CD4-positive, alpha-beta T cell treated with Interferon gamma for 1 hour (primary cell): ENCODE measurements around the gene MAGEA2B.
"Not testable (repeated sequence)": the region's sequence is repeated elsewhere in the genome, so short reads cannot be mapped to it uniquely, and the experiment has no call there.

Source experiments
- DNase-seq: peaks from one replicate; pipeline ENCODE4 v3.0.0-alpha.2; 2020

The MAGEA2B gene, protein sequence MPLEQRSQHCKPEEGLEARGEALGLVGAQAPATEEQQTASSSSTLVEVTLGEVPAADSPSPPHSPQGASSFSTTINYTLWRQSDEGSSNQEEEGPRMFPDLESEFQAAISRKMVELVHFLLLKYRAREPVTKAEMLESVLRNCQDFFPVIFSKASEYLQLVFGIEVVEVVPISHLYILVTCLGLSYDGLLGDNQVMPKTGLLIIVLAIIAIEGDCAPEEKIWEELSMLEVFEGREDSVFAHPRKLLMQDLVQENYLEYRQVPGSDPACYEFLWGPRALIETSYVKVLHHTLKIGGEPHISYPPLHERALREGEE

DNA sequence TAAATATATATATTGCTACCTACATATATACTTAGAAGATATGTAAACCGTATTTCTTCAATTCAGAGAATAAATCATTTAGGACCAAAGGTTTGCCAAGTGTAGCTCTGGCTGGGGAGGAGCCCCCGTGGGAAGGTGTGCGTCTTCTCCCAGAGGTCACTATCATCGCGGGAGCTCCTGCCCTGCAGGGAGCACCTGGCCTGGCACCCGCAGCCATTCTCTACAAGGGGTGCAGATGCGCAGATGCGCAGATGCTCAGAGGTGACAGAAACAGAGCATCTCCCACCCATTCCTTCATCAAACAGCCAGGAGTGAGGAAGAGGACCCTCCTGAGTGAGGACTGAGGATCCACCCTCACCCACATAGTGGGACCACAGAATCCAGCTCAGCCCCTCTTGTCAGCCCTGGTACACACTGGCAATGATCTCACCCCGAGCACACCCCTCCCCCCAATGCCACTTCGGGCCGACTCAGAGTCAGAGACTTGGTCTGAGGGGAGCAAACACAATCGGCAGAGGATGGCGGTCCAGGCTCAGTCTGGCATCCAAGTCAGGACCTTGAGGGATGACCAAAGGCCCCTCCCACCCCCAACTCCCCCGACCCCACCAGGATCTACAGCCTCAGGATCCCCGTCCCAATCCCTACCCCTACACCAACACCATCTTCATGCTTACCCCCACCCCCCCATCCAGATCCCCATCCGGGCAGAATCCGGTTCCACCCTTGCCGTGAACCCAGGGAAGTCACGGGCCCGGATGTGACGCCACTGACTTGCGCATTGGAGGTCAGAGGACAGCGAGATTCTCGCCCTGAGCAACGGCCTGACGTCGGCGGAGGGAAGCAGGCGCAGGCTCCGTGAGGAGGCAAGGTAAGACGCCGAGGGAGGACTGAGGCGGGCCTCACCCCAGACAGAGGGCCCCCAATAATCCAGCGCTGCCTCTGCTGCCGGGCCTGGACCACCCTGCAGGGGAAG lies at the start of gene MAGEA2B:
MAGEA2B (plus strand) TSS at position 814 of the 973 bp plus-strand sequence. CDS start 2,479 bp downstream, outside the sequence.
- DNase-seq, result not testable (repeated sequence)

DNA sequence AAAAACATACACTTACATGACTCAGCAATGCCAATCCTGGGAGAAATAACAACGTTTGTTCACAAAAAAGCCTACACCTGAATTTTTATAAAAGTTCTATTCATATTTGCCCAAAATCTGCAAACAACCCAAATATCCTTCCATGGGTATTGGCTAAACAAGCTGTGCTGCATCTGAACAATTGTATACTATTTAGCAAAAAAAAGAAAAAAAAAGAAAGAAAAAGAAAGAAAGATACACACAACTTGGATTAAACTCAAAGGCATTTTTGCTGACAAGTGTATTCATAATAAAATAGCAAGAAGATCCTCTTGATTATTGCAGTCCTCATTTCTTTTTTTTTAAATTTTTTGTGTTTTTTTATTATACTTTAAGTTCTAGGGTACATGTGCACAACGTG lies 40.3 kb upstream of the MAGEA2B start:
- no peak for DNase-seq

DNA sequence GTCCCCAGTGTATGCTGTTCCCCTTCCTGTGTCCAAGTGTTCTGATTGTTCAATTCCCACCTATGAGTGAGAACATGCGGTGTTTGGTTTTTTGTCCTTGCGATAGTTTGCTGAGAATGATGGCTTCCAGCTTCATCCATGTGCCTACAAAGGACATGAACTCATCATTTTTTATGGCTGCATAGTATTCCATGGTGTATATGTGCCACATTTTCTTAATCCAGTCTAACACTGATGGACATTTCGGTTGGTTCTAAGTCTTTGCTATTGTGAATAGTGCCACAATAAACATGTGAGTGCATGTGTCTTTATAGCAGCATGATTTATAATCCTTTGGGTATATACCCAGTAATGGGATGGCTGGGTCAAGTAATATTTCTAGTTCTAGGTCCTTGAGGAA lies 39.8 kb upstream of the MAGEA2B start:
- DNase-seq, result not testable (repeated sequence)

DNA sequence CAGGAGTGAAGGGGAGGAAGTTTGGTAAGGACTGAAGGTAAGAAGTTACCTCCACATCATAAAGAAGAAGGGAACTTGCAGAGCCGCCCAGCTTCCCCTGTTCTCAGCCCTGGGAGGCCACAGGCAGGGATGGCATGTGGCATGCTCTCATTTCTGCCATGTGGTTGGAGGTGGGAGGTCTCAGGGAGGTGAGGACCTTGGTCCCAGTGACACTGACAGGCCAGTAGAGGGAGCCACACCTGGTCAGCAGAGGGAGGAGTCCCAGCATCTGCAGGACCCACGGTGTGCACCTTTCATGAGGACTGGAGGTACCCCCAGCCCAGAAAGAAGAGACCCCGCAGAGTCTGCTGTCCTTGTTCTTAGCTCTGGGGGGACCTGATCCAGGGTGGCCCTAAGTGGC lies 33.4 kb upstream of the MAGEA2B start:
- DNase-seq, result not testable (repeated sequence)

DNA sequence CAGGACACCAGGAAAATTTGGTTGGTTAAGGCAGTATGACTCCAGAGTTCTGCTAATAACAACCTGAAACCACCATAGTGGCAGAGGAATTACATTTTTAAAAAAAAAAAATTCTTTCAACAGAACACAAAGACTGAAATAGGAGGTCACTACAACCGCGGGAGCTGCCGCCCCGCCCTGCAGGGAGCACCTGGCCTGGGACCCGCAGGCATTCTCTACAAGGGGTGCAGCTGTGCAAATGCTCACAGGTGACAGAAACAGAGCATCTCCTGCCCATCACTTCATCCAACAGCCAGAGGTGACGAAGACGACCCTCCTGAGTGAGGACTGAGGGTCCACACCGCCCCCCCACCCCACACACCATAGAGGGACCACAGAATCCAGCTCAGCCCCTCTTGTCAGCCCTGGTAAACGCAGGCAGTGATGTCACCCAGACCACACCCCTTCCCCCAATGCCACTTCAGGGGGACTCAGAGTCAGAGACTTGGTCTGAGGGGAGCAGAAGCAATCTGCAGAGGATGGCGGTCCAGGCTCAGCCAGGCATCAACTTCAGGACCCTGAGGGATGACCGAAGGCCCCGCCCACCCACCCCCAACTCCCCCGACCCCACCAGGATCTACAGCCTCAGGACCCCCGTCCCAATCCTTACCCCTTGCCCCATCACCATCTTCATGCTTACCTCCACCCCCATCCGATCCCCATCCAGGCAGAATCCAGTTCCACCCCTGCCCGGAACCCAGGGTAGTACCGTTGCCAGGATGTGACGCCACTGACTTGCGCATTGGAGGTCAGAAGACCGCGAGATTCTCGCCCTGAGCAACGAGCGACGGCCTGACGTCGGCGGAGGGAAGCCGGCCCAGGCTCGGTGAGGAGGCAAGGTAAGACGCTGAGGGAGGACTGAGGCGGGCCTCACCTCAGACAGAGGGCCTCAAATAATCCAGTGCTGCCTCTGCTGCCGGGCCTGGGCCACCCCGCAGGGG lies 16.2 kb upstream of the MAGEA2B start, which contains the start of gene MAGEA3:
MAGEA3 (plus strand) TSS at position 843 of the 980 bp plus-strand sequence. CDS start 2,039 bp downstream, outside the sequence.
- not testable (repeated sequence) for DNase-seq

DNA sequence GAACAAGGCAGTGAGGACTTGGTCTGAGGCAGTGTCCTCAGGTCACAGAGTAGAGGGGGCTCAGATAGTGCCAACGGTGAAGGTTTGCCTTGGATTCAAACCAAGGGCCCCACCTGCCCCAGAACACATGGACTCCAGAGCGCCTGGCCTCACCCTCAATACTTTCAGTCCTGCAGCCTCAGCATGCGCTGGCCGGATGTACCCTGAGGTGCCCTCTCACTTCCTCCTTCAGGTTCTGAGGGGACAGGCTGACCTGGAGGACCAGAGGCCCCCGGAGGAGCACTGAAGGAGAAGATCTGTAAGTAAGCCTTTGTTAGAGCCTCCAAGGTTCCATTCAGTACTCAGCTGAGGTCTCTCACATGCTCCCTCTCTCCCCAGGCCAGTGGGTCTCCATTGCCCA lies 14.0 kb upstream of the MAGEA2B start:
- not testable (repeated sequence) for DNase-seq

DNA sequence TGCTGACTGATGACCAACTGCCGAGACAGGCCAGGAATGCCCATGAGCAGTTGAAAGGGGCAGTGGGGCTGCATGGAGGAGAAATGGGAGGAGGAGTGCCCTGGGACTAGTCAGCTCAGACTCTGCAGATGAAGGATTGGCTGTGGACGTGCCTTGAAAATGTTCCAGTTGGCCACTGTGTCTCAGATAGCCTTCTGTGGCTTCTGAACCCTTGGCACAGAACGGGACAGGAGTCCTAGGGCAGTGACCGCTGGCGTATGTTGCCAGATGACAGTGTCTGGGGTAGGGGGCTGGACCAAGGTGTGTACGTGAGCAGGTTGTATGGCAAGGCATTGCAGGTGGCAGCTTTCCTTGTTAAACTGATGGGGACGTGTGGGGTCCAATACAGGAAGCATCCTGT lies 7.9 kb upstream of the MAGEA2B start:
- not testable (repeated sequence) for DNase-seq

DNA sequence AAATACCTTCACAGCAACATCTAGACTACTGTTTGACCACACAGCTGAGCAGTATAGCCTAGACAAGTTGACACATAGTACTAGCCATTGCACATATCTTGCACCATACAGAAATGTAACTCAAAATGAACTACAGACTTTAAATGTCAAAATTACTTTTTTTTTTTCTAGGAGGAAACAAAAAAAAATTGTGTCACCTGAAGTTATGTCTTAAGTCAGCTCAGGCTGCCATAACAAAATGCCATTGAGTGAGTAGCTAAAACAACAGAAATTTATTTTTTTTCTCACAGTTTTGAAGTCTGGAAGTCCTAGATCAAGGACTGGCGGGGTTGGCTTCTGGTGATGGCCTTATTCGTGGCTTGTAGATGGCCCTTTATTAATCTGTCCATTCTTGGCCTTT lies 5.3 kb upstream of the MAGEA2B start, which contains the start of gene CSAG2:
CSAG2 (minus strand) TSS at position 101 of the 400 bp plus-strand sequence. CDS start 161 bp downstream, outside the sequence.
- DNase-seq, result not testable (repeated sequence)

DNA sequence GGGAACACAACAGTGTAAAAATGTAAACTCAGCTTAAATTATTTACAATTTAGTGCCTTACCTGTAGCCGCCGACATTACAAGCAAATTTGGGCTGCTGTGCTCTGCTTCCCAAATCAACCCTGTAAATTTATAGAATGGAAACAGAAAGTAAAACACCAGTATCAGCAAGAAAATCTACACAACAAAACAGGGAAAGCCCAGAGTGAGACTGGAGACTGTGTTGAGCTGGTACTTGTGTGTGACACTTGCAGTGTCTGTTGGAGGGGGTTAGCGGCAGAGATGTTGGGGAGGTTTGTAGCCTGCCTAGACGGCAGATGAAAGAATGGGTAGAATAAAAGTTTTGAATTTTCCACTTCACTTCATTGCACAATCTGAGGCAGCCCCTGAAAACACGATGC lies 1.2 kb upstream of the MAGEA2B start:
- not testable (repeated sequence) for DNase-seq

DNA sequence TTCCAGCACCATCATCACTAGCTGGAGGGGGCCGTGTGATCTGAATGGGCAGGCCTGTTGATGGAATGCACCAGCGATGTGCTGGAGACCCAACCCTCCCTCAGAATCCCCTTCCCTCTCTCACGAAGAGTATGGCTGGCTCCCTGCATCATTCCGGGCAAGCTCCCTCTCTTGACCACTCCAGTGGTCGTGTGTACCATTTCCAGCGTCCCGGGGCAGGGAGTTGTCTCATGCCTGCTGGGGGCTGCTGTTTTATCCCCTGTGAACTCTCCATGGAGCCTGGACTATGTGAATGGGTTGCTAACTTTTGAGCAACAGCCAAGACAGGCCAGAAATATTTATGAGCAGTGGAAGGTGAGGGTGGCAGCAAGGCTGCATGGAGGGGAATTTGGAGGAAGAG lies 11.0 kb downstream of the MAGEA2B start:
- DNase-seq, result no peak

DNA sequence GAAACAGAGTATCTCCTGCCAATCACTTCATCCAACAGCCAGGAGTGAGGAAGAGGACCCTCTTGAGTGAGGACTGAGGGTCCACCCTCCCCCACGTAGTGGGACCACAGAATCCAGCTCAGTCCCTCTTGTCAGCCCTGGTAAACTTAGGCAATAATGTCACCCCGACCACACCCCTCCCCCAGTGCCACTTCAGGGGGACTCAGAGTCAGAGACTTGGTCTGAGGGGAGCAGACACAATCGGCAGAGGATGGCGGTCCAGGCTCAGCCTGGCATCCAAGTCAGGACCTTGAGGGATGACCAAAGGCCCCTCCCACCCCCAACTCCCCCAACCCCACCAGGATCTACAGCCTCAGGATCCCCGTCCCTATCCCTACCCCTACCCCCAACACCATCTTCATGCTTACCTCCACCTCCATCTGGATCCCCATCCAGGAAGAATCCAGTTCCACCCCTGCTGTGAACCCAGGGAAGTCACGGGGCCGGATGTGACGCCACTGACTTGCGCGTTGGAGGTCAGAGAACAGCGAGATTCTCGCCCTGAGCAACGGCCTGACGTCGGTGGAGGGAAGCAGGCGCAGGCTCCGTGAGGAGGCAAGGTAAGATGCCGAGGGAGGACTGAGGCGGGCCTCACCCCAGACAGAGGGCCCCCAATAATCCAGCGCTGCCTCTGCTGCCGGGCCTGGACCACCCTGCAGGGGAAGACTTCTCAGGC lies 19.0 kb downstream of the MAGEA2B start, which contains the start of the genes CSAG1 and MAGEA12:
CSAG1 (minus strand) TSS at position 461 of the 715 bp plus-strand sequence. CDS start 1,261 bp downstream, outside the sequence.
MAGEA12 (plus strand) TSS at position 497 of the 715 bp plus-strand sequence. CDS start 2,405 bp downstream, outside the sequence.
- no peak for DNase-seq

DNA sequence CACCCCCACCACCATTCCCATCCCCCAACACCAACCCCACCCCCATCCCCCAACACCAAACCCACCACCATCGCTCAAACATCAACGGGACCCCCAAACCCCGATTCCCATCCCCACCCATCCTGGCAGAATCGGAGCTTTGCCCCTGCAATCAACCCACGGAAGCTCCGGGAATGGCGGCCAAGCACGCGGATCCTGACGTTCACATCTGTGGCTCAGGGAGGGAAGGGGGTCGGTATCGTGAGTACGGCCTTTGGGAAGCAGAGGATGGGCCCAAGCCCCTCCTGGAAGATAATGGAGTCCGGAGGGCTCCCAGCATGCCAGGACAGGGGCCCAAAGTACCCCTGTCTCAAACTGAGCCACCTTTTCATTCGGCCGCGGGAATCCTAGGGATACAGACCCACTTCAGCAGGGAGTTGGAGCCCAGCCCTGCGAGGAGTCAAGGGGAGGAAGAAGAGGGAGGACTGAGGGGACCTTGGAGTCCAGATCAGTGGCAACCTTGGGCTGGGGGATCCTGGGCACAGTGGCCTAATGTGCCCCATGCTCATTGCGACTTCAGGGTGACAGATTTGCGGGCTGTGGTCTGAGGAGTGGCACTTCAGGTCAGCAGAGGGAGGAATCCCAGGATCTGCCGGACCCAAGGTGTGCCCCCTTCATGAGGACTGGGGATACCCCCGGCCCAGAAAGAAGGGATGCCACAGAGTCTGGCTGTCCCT lies 19.9 kb downstream of the MAGEA2B start:
- not testable (repeated sequence) for DNase-seq

DNA sequence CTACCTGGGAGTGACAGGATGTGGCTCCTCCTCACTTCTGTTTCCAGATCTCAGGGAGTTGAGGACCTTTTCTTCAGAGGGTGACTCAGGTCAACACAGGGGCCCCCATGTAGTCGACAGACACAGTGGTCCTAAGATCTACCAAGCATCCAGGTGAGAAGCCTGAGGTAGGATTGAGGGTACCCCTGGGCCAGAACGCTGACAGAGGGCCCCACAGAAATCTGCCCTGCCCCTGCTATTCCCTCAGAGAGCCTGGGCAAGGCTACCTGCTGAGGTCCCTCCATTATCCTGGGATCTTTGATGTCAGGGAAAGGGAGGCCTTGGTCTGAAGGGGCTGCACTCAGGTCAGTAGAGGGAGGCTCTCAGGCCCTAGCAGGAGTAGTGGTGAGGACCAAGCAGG lies 20.7 kb downstream of the MAGEA2B start:
- DNase-seq, result no peak

DNA sequence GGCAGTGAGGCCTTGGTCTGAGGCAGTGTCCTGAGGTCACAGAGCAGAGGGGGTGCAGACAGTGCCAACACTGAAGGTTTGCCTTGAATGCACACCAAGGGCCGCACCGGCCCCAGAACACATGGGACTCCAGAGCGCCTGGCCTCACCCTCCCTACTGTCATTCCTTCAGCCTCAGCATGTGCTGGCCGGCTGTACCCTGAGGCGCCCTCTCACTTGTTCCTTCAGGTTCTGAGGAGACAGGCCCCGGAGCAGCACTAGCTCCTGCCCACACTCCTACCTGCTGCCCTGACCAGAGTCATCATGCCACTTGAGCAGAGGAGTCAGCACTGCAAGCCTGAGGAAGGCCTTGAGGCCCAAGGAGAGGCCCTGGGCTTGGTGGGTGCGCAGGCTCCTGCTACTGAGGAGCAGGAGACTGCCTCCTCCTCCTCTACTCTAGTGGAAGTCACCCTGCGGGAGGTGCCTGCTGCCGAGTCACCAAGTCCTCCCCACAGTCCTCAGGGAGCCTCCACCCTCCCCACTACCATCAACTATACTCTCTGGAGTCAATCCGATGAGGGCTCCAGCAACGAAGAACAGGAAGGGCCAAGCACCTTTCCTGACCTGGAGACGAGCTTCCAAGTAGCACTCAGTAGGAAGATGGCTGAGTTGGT lies 21.6 kb downstream of the MAGEA2B start:
- DNase-seq, result no peak

DNA sequence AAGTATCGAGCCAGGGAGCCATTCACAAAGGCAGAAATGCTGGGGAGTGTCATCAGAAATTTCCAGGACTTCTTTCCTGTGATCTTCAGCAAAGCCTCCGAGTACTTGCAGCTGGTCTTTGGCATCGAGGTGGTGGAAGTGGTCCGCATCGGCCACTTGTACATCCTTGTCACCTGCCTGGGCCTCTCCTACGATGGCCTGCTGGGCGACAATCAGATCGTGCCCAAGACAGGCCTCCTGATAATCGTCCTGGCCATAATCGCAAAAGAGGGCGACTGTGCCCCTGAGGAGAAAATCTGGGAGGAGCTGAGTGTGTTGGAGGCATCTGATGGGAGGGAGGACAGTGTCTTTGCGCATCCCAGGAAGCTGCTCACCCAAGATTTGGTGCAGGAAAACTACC lies 22.1 kb downstream of the MAGEA2B start:
- DNase-seq, result not testable (repeated sequence)

DNA sequence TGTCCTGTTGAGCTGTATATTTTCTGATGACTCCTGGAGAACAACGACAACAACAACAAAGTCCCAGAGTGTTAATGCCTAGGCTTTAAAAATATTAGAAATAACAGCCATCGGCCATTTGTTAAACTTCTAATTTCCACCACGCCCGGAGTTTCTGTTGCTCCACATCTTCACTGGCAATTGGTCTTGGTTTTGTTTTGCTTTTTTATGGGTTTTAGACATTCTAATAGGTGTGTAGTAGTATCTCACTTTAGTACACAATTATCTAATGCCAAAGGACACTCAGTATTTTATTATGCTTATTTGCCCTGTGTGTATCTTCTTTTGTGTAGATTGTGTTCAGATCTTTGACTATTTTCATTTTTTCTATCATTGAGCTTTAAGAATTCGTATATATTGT lies 24.1 kb downstream of the MAGEA2B start:
- no peak for DNase-seq

DNA sequence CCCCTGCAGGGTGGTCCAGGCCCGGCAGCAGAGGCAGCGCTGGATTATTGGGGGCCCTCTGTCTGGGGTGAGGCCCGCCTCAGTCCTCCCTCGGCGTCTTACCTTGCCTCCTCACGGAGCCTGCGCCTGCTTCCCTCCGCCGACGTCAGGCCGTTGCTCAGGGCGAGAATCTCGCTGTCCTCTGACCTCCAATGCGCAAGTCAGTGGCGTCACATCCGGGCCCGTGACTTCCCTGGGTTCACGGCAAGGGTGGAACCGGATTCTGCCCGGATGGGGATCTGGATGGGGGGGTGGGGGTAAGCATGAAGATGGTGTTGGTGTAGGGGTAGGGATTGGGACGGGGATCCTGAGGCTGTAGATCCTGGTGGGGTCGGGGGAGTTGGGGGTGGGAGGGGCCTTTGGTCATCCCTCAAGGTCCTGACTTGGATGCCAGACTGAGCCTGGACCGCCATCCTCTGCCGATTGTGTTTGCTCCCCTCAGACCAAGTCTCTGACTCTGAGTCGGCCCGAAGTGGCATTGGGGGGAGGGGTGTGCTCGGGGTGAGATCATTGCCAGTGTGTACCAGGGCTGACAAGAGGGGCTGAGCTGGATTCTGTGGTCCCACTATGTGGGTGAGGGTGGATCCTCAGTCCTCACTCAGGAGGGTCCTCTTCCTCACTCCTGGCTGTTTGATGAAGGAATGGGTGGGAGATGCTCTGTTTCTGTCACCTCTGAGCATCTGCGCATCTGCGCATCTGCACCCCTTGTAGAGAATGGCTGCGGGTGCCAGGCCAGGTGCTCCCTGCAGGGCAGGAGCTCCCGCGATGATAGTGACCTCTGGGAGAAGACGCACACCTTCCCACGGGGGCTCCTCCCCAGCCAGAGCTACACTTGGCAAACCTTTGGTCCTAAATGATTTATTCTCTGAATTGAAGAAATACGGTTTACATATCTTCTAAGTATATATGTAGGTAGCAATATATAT lies 39.5 kb downstream of the MAGEA2B start, which contains the start of gene MAGEA2:
MAGEA2 (minus strand) TSS at position 157 of the 965 bp plus-strand sequence. CDS start 2,479 bp downstream, outside the sequence.
- DNase-seq, result not testable (repeated sequence)

DNA sequence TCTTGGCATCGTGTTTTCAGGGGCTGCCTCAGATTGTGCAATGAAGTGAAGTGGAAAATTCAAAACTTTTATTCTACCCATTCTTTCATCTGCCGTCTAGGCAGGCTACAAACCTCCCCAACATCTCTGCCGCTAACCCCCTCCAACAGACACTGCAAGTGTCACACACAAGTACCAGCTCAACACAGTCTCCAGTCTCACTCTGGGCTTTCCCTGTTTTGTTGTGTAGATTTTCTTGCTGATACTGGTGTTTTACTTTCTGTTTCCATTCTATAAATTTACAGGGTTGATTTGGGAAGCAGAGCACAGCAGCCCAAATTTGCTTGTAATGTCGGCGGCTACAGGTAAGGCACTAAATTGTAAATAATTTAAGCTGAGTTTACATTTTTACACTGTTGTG lies 40.4 kb downstream of the MAGEA2B start:
- not testable (repeated sequence) for DNase-seq
